OCI-LY3 (cell line): ENCODE data around the gene SYNGR4.

Experiments
- EZH2phosphoT487 ChIP-seq: fragments of 200-600 bp; shearing (Covaris generic); IDR thresholded peaks from 2 replicates; pipeline ENCODE4 v1.6.1; 2018; ENCODE audit warnings: antibody characterized with exemption, mixed run types, low read depth
- TF ChIP-seq, protein P1 (sequence below): fragments of 200-600, 300-600 bp; sonication (generic); IDR thresholded peaks from 2 replicates; pipeline ENCODE4 v1.5.1; 2014; ENCODE audit warnings: antibody characterized with exemption, low read length, low read depth

DNA sequence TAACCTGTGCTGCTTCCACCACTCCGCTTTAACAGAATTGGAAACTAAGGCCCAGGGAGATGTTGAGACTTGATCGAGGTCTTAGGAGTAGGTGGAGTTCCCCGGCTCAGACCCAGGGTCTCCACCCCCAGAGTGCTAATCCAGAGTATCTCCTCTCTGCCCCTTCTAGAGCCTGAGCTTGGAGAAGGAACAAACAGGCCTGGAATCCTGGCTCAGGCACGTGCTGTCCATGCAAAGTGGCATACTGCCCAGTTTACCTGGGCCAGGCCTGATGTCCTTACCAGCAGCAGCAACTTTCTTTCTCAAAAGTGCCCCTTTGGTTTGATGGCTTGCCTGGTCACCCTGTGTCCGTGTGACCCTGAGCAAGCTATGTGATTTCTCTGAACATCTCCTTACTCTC is 3.7 kb downstream of the SYNGR4 start:
- TF ChIP-seq, protein P1, sequence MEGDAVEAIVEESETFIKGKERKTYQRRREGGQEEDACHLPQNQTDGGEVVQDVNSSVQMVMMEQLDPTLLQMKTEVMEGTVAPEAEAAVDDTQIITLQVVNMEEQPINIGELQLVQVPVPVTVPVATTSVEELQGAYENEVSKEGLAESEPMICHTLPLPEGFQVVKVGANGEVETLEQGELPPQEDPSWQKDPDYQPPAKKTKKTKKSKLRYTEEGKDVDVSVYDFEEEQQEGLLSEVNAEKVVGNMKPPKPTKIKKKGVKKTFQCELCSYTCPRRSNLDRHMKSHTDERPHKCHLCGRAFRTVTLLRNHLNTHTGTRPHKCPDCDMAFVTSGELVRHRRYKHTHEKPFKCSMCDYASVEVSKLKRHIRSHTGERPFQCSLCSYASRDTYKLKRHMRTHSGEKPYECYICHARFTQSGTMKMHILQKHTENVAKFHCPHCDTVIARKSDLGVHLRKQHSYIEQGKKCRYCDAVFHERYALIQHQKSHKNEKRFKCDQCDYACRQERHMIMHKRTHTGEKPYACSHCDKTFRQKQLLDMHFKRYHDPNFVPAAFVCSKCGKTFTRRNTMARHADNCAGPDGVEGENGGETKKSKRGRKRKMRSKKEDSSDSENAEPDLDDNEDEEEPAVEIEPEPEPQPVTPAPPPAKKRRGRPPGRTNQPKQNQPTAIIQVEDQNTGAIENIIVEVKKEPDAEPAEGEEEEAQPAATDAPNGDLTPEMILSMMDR = no peak
- TF ChIP-seq EZH2phosphoT487 = no peak
